Measurements from ENCODE around the gene TLE1. TPM values are rescaled to one million over a fixed set of nuclear protein-coding genes. Genes with fewer than 3 reads are reported as not detected.

Gene TLE1
- total and polyA plus RNA-seq, 9 of the 15 experiments (the other 6 are each of a cell fraction or from before 2014, with no cell fraction given) = 0.11 TPM; not detected in 8

GRCh38 chr9:81600631-81601030 lies 88.7 kb downstream of the TLE1 start (continued):
- no peak for TF ChIP-seq ETV1 (tag; conservative IDR thresholded peaks at IDR 0.05; ENCODE audit: low read depth)
- no peak for TF ChIP-seq NONO (IDR thresholded peaks at IDR 0.05; ENCODE audit: low read depth in 2 of 2, low read length in 1 of 2)
- TF ChIP-seq PML (IDR thresholded peaks at IDR 0.05; ENCODE audit: low read length) = no peak

GRCh38 chr9:81599837-81600236 lies 89.5 kb downstream of the TLE1 start:
- H3K9ac ChIP-seq (ENCODE audit: insufficient read depth in 1 of 2, low read depth in 2 of 2, low read length in 2 of 2) = no peak overlapping the region
- H3K4me2 ChIP-seq (ENCODE audit: insufficient read depth, low read length) = no peak overlapping the region
- ChIA-PET POLR2A (no interaction called here), CTCF (ENCODE audit: low intra/inter-chr PET ratio) (no interaction called here)
- H3K27ac ChIP-seq (ENCODE audit: extremely low read depth, low read depth, low read length) = no peak overlapping the region
- no peaks in the 10 kb centered on the region for H3K9me1 ChIP-seq (ENCODE audit: control insufficient read depth, insufficient read depth, low read length)
- H3K4me3 ChIP-seq = no peak overlapping the region
- no peaks in the 10 kb centered on the region for H3K9me3 ChIP-seq (replicated peaks; ENCODE audit: control insufficient read depth, insufficient read depth, low read depth, low read length)
- FAIRE-seq (no peak), ATAC-seq (no peak), DNase-seq (ENCODE audit: extremely low read depth in 1 of 4, low spot score in 3 of 4) (no peak)
- H3K27me3 ChIP-seq (ENCODE audit: control insufficient read depth in 2 of 2, insufficient read depth in 2 of 2, low read length in 2 of 2) = no peaks in the 10 kb centered on the region
- no peaks in the 10 kb centered on the region for H3K4me1 ChIP-seq (replicated peaks in 1 of 2; ENCODE audit: control insufficient read depth in 2 of 2, insufficient read depth in 2 of 2, low read length in 2 of 2)
- no peaks in the 10 kb centered on the region for H3K79me2 ChIP-seq (ENCODE audit: control insufficient read depth, insufficient read depth, low read length)
- WGBS (ENCODE audit: insufficient coverage, low coverage, missing lambda C conversion rate) = 0% methylated on average over 1 of the region's 1 CpG
- in situ Hi-C loops (cut with MboI) = no loop called here
- BruUV-seq (replicated peaks) = no TSS peak
- no peaks in the 10 kb centered on the region for H3K36me3 ChIP-seq (ENCODE audit: control insufficient read depth, insufficient read depth, low read length)
- H2AFZ ChIP-seq (ENCODE audit: low read depth, low read length) = no peak overlapping the region
- no peaks in the 10 kb centered on the region for H4K20me1 ChIP-seq (replicated peaks; ENCODE audit: control insufficient read depth, insufficient read depth, low read length)
- intact Hi-C loops (cut with micrococcal nuclease) = no loop called here
- no peak for TF ChIP-seq CTCFL (IDR thresholded peaks at IDR 0.05; ENCODE audit: borderline replicate concordance, insufficient read depth, low read depth, low read length, poor library complexity, severe bottlenecking)
- no peak for TF ChIP-seq SMARCC2 (IDR thresholded peaks at IDR 0.05; ENCODE audit: low read depth)
- no peak for TF ChIP-seq EHMT2 (IDR thresholded peaks at IDR 0.05)
- no peak for TF ChIP-seq NBN (IDR thresholded peaks at IDR 0.05; ENCODE audit: low read depth)
- no peak for TF ChIP-seq ID3 (CRISPR knock-in tag; IDR thresholded peaks at IDR 0.05)
- no peak for TF ChIP-seq ID3 (tag; IDR thresholded peaks at IDR 0.05)
- no peak for TF ChIP-seq POLR2A (conservative IDR thresholded peaks at IDR 0.05)
- TF ChIP-seq E4F1 (CRISPR knock-in tag; IDR thresholded peaks at IDR 0.05; ENCODE audit: borderline replicate concordance) = no peak
- TF ChIP-seq ZNF436 (CRISPR knock-in tag; IDR thresholded peaks at IDR 0.05) = no peak
- TF ChIP-seq NCOA6 (IDR thresholded peaks at IDR 0.05) = no peak
- TF ChIP-seq ZNF143 (CRISPR knock-in tag; IDR thresholded peaks at IDR 0.05) = no peak
- TF ChIP-seq FOXM1 (IDR thresholded peaks at IDR 0.05; ENCODE audit: low read depth) = no peak
- TF ChIP-seq FOXM1 (CRISPR knock-in tag; IDR thresholded peaks at IDR 0.05; ENCODE audit: low read depth) = no peak
